ENCODE results near the gene MARK1. TPM values are rescaled to one million over a fixed set of nuclear protein-coding genes. Genes with fewer than 3 reads are reported as not detected.

The MARK1 gene
- total and polyA plus RNA-seq, 2 of the 4 experiments (the other 2 are of a cell fraction) = not detected

DNA sequence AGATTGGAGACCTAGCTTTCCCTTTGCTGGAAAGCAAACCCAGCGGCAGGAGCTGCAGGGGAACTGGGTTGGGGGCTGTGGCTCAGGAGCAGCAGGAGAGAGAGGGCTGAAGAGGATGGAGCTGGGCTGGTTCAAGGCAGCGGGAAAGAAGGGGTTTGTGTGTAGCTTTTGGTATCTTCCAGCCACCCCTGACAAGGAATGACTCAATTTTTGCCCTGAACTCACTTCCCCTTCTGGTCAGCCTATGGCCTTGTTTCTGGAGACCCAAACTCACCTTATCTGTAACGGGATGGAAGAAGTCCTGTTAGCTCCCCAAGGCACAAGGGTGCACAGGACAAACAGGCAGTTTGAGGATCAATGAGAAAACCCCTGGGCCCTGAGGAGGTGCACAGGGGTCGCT is 175.4 kb downstream of the MARK1 start:
- H4K91ac ChIP-seq (ENCODE audit: insufficient read depth, low read depth, low read length) = no peak overlapping the region
- WGBS, 2 experiments (ENCODE audit: extremely low coverage in 2 of 2, insufficient read length in 1 of 2) = no CpG with 5 or more reads among the region's 4 CpGs
- POLR2A ChIA-PET (ENCODE audit: unreplicated experiment) = no interaction called here

More for the DNA sequence above, 175.4 kb downstream of the MARK1 start:
- ATAC-seq (ENCODE audit: low read depth) (no peak), DNase-seq (no peak)
- Histone ChIP-seq H2BK5ac (ENCODE audit: low read depth, low read length, poor library complexity, severe bottlenecking) (no peak overlapping the region), H3K79me1 (ENCODE audit: low read depth in 1 of 2, low read length in 2 of 2) (no peaks in the 10 kb centered on the region), H3K4me1 (ENCODE audit: control insufficient read depth, insufficient read depth, low read length) (no peaks in the 10 kb centered on the region), H3K4me3 (ENCODE audit: insufficient read depth, low read depth, low read length) (no peak overlapping the region), H2BK20ac (ENCODE audit: low read depth, low read length) (no peak overlapping the region), H3K18ac (ENCODE audit: low read depth, low read length) (no peak overlapping the region), H2BK120ac (ENCODE audit: low read depth, low read length) (no peak overlapping the region), H3K36me3 (ENCODE audit: control insufficient read depth, insufficient read depth, low read length) (no peaks in the 10 kb centered on the region), H2AK9ac (replicated peaks; ENCODE audit: low read depth, low read length, poor library complexity) (no peak overlapping the region), H3K27me3 (ENCODE audit: control insufficient read depth, insufficient read depth, low read length) (peaks cover 9% of the 10 kb centered on the region), H4K8ac (ENCODE audit: low read depth in 2 of 2, low read length in 2 of 2) (no peak overlapping the region), H3K4ac (ENCODE audit: low read depth, low read length) (no peak overlapping the region), H3K9ac (ENCODE audit: low read depth, low read length) (no peak overlapping the region), H3K14ac (replicated peaks; ENCODE audit: low read depth, low read length) (no peak overlapping the region), H2AK5ac (ENCODE audit: low read depth, low read length) (no peak overlapping the region), H2BK15ac (ENCODE audit: low read depth, low read length) (no peak overlapping the region), H3K4me2 (ENCODE audit: low read depth, low read length) (no peak overlapping the region), H3K27ac (ENCODE audit: insufficient read depth, low read length) (no peak overlapping the region), H3K9me1 (ENCODE audit: insufficient read depth, low read length) (no peaks in the 10 kb centered on the region), H3K56ac (ENCODE audit: extremely low read depth, insufficient read depth, low read length) (no peak overlapping the region), H4K20me1 (ENCODE audit: insufficient read depth, low read length) (no peaks in the 10 kb centered on the region), H3K9me3 (ENCODE audit: control insufficient read depth, insufficient read depth, low read length) (no peaks in the 10 kb centered on the region), H4K5ac (ENCODE audit: low read depth, low read length) (no peak overlapping the region), H3K23ac (ENCODE audit: low read depth, low read length) (no peak overlapping the region), H2AFZ (replicated peaks; ENCODE audit: low read length, poor library complexity) (no peak overlapping the region)
- no TSS peak for BruUV-seq (replicated peaks)
- dilution Hi-C loops (cut with HindIII; ENCODE audit: low sequenced_read_pairs, unreplicated experiment) = no loop called here
- no peak for TF ChIP-seq CHD1 (IDR thresholded peaks at IDR 0.05; ENCODE audit: low read depth, low read length)
- no peak for TF ChIP-seq RFX5 (IDR thresholded peaks at IDR 0.05; ENCODE audit: low read depth, low read length)
- no peak for TF ChIP-seq FOS (IDR thresholded peaks at IDR 0.05; ENCODE audit: low read depth, low read length)
- TF ChIP-seq RAD21 (IDR thresholded peaks at IDR 0.05; ENCODE audit: low read length) = no peak
- TF ChIP-seq NFE2L2 (IDR thresholded peaks at IDR 0.05; ENCODE audit: low read depth, low read length) = no peak
- TF ChIP-seq, protein P1, sequence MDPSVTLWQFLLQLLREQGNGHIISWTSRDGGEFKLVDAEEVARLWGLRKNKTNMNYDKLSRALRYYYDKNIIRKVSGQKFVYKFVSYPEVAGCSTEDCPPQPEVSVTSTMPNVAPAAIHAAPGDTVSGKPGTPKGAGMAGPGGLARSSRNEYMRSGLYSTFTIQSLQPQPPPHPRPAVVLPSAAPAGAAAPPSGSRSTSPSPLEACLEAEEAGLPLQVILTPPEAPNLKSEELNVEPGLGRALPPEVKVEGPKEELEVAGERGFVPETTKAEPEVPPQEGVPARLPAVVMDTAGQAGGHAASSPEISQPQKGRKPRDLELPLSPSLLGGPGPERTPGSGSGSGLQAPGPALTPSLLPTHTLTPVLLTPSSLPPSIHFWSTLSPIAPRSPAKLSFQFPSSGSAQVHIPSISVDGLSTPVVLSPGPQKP (IDR thresholded peaks at IDR 0.05; ENCODE audit: borderline replicate concordance, low read depth, low read length) = no peak
- TF ChIP-seq, protein P2, sequence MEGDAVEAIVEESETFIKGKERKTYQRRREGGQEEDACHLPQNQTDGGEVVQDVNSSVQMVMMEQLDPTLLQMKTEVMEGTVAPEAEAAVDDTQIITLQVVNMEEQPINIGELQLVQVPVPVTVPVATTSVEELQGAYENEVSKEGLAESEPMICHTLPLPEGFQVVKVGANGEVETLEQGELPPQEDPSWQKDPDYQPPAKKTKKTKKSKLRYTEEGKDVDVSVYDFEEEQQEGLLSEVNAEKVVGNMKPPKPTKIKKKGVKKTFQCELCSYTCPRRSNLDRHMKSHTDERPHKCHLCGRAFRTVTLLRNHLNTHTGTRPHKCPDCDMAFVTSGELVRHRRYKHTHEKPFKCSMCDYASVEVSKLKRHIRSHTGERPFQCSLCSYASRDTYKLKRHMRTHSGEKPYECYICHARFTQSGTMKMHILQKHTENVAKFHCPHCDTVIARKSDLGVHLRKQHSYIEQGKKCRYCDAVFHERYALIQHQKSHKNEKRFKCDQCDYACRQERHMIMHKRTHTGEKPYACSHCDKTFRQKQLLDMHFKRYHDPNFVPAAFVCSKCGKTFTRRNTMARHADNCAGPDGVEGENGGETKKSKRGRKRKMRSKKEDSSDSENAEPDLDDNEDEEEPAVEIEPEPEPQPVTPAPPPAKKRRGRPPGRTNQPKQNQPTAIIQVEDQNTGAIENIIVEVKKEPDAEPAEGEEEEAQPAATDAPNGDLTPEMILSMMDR (conservative IDR thresholded peaks at IDR 0.05; ENCODE audit: low read depth, low read length) = no peak
- TF ChIP-seq MAFK (IDR thresholded peaks at IDR 0.05; ENCODE audit: low read depth, low read length) = no peak
- no peak for TF ChIP-seq RCOR1 (IDR thresholded peaks at IDR 0.05; ENCODE audit: insufficient replicate concordance, low read length)
- TF ChIP-seq, protein P3, sequence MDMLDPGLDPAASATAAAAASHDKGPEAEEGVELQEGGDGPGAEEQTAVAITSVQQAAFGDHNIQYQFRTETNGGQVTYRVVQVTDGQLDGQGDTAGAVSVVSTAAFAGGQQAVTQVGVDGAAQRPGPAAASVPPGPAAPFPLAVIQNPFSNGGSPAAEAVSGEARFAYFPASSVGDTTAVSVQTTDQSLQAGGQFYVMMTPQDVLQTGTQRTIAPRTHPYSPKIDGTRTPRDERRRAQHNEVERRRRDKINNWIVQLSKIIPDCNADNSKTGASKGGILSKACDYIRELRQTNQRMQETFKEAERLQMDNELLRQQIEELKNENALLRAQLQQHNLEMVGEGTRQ (IDR thresholded peaks at IDR 0.05; ENCODE audit: low read depth, low read length) = no peak
- TF ChIP-seq BHLHE40 (IDR thresholded peaks at IDR 0.05; ENCODE audit: low read depth, low read length) = no peak
- no peak for TF ChIP-seq CEBPB (IDR thresholded peaks at IDR 0.05; ENCODE audit: low read depth, low read length)
- TF ChIP-seq MAZ (IDR thresholded peaks at IDR 0.05; ENCODE audit: borderline replicate concordance, low read depth, low read length) = no peak
- TF ChIP-seq POLR2A (IDR thresholded peaks at IDR 0.05; ENCODE audit: low read depth, low read length) = no peak
- intact Hi-C loops (cut with micrococcal nuclease) = no loop called here
- in situ Hi-C loops (cut with MboI; ENCODE audit: low sequenced_read_pairs) = no loop called here
- CTCF ChIA-PET = interaction anchor here (0.6 to 1.6 kb wide), 3 partner anchors 18 to 380 kb away, joined by 3 to 5 read pairs (median 3); no protein-coding TSS in a partner anchor
